BE2C (cell line): ENCODE results near the gene SUZ12.
A peak's percentile ranks its signal among the peaks of the same experiment; 100 is the strongest.
"Not testable (repeated sequence)": the region's sequence is repeated elsewhere in the genome, so short reads cannot be mapped to it uniquely, and the experiment has no call there.

Source experiments
- DNase-seq: peaks from one replicate; pipeline ENCODE4 v3.0.0-alpha.2; 2020
- H3K27me3 ChIP-seq: fragments of 250-450 bp; sonication (Bioruptor Pico); 2 replicates; pipeline ENCODE4 v1.5.1; 2020; ENCODE audit warnings: mild to moderate bottlenecking
- H3K36me3 ChIP-seq: fragments of 250-450 bp; sonication (Bioruptor Pico); 2 replicates; pipeline ENCODE4 v1.5.1; 2020; ENCODE audit warnings: mild to moderate bottlenecking
- H3K4me1 ChIP-seq: fragments of 250-450 bp; sonication (Bioruptor Pico); 2 replicates; pipeline ENCODE4 v1.5.1; 2020
- H3K4me3 ChIP-seq: 2 replicates; pipeline ENCODE4 v1.5.1; 2011; ENCODE audit warnings: low read depth, low read length
- H3K9me3 ChIP-seq: fragments of 250-450 bp; sonication (Bioruptor Pico); 2 replicates; pipeline ENCODE4 v1.5.1; 2020
- TF ChIP-seq, protein P1 (sequence below): IDR thresholded peaks from 2 replicates; pipeline ENCODE4 v1.5.1; 2012; ENCODE audit warnings: mild to moderate bottlenecking, low read depth, low read length

The SUZ12 gene

DNA sequence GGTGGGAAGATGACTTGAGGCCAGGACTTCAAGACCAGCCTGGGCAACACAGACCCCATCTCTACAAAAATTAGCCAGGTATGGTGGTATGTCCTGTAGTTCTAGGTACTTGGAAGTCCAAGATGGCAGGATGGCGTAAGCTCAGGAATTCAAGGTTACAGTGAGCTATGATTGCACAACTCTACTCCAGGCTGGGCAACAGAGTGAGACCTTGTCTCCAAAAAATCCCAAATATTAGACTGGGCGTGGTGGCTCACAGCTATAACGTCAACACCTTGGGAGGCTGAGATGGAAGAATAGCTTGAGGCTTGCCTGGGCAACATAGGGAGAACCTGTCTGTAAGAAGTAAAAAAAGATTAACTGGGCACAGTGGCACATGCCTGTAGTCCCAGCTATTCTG is 30.8 kb downstream of the SUZ12 start:
- no peak overlapping the region for H3K4me3 ChIP-seq
- no peaks in the 10 kb centered on the region for H3K9me3 ChIP-seq
- TF ChIP-seq, protein P1, sequence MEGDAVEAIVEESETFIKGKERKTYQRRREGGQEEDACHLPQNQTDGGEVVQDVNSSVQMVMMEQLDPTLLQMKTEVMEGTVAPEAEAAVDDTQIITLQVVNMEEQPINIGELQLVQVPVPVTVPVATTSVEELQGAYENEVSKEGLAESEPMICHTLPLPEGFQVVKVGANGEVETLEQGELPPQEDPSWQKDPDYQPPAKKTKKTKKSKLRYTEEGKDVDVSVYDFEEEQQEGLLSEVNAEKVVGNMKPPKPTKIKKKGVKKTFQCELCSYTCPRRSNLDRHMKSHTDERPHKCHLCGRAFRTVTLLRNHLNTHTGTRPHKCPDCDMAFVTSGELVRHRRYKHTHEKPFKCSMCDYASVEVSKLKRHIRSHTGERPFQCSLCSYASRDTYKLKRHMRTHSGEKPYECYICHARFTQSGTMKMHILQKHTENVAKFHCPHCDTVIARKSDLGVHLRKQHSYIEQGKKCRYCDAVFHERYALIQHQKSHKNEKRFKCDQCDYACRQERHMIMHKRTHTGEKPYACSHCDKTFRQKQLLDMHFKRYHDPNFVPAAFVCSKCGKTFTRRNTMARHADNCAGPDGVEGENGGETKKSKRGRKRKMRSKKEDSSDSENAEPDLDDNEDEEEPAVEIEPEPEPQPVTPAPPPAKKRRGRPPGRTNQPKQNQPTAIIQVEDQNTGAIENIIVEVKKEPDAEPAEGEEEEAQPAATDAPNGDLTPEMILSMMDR: no peak
- no peaks in the 10 kb centered on the region for H3K4me1 ChIP-seq
- no peak for DNase-seq
- H3K27me3 ChIP-seq: no peaks in the 10 kb centered on the region
- no peaks in the 10 kb centered on the region for H3K36me3 ChIP-seq

DNA sequence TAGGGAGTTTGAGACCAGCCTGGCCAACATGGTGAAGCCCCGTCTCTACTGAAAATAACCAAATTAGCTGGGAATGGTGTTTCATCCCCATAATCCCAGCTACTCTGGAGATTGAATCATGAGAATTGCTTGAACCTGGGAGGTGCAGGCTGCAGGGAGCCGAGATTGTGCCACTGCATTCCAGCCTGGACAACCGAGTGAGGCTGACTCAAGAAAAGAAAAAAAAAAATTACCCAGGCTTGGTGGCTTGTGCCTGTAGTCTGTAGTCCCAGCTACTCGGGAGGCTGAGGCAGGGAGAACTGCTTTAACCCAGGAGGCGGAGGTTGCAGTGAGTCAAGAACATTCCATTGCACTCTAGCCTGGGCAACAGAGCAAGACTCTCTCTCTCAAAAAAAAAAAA is 33.6 kb downstream of the SUZ12 start:
- DNase-seq, H3K36me3 ChIP-seq, H3K4me1 ChIP-seq, H3K9me3 ChIP-seq, H3K27me3 ChIP-seq, H3K4me3 ChIP-seq: not testable (repeated sequence)

DNA sequence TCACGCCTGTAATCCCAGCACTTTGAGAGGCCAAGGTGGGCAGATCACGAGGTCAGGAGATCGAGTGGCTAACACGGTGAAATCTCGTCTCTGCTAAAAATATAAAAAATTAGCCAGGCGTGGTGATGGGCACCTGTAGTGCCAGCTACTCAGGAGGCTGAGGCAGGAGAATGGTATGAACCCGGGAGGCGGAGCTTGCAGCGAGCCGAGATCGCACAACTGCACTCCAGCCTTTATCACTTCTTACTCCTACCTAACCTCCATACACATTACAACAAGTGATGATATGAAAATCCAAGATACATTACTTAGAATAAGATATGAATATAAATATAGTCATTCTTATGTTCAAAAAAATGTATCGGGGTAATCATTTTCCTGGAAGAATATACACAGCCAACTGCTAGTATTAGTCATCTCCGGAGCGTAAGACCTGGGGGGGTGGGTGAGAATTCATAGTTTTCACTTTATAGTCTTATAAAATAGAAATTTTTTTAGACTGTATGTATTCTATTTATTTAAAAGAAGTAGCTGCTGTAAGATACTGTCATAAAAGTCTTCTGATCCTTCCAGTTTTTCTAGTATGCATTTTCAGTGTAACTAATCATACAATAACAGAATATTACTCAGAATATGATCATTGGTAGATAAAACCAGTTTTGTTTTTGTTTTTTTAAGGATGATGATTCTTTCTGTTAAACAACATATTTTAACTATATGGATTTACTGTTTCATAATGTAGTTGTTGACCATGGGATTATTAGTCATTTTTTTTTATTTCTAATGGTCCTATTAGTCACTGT is 37.7 kb downstream of the SUZ12 start:
- H3K4me1 ChIP-seq, H3K9me3 ChIP-seq, H3K4me3 ChIP-seq, H3K27me3 ChIP-seq, DNase-seq, H3K36me3 ChIP-seq: not testable (repeated sequence)

DNA sequence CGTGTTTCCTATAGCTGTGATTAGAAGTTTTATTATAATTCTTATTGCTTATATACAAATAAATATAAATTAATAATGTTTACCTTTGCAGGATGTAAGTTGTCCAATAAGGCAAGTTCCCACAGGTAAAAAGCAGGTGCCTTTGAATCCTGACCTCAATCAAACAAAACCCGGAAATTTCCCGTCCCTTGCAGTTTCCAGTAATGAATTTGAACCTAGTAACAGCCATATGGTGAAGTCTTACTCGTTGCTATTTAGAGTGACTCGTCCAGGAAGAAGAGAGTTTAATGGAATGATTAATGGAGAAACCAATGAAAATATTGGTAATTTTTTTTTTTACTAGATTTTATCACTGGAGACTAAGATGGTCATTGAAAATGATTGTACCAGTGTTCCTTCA is 38.6 kb downstream of the SUZ12 start:
- not testable (repeated sequence) for H3K4me1 ChIP-seq, DNase-seq, H3K36me3 ChIP-seq

DNA sequence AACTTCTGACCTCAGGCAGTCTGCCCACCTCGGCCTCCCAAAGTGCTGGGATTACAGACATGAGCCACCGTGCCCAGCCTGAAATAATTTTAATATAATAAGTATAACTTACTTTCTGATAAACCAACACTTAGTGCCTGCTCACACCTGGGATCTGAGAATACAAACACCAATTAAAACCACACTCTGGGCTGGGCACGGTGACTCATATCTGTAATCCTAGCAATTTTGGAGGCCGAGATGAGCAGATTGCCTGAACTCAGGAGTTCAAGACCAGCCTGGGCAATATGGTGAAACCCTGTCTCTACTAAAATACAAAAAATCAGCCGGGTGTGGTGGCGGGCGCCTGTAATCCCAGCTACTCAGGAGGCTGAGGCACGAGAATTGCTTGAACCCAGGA is 55.0 kb downstream of the SUZ12 start:
- not testable (repeated sequence) for DNase-seq, H3K27me3 ChIP-seq, H3K4me3 ChIP-seq, H3K9me3 ChIP-seq, H3K4me1 ChIP-seq
- H3K36me3 ChIP-seq: peaks cover 11% of the 10 kb centered on the region

More for the DNA sequence above, 38.6 kb downstream of the SUZ12 start:
- not testable (repeated sequence) for H3K4me3 ChIP-seq, H3K9me3 ChIP-seq, H3K27me3 ChIP-seq

DNA sequence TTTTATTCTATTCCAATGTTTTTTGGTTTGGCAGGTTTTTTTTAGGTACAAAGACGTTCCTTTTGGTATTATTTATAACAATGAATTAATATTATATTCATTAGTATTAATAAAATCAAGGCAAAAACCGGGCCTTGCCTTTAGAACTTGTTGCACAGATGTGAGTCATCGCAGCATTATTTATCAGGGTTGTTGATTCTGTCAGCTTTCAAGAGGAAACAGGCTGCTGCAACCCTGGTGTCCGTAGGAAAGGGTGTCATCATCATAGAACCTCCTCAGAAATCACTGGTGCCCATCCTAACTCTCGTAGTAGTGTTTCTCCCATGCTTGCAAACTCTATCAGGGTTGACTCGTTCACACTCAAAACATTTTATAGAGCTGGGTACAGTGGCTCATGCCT is 60.2 kb downstream of the SUZ12 start:
- no peaks in the 10 kb centered on the region for H3K27me3 ChIP-seq
- no peaks in the 10 kb centered on the region for H3K9me3 ChIP-seq
- H3K4me3 ChIP-seq: no peak overlapping the region
- no peak for DNase-seq
- no peaks in the 10 kb centered on the region for H3K4me1 ChIP-seq
- TF ChIP-seq, protein P1: no peak
- H3K36me3 ChIP-seq: peaks cover 12% of the 10 kb centered on the region

DNA sequence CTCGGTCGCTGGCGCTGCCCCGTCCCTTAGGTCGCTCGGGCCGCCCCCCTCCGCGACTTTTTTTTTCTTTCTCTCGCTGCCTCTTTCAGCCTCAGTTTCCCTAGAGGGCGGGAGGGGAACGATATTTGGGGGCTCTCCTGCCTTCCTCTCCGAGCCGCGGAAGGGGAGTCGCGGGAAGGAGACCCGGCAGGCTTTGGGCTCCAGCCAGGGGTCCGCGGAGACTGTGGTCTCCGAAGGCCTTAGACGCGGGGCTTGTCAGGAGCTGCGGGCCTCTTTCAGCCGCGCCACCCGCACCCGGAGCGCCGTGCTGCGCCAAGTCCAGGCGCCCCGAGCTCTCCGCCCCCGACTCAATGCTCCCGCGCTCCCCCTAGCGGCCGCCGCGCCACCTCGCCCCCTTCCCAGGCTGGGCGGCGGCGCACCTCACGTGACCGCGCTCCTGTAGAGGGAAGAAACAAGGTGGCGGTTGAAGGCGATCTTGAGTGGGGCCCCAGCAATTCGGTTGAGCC is 70.2 kb downstream of the SUZ12 start, which contains the start of gene LRRC37B:
TSS of gene LRRC37B (plus strand) at position 427 of the 506 bp plus-strand sequence. CDS start 14,010 bp downstream, outside the sequence.
- no peaks in the 10 kb centered on the region for H3K9me3 ChIP-seq
- no peaks in the 10 kb centered on the region for H3K27me3 ChIP-seq
- H3K4me1 ChIP-seq: no peaks in the 10 kb centered on the region
- no peaks in the 10 kb centered on the region for H3K36me3 ChIP-seq
- TF ChIP-seq, protein P1: peak; percentile 57
- peak within 1 kb of the TSS; percentile 81 for H3K4me3 ChIP-seq
- peak; percentile 79 for DNase-seq

DNA sequence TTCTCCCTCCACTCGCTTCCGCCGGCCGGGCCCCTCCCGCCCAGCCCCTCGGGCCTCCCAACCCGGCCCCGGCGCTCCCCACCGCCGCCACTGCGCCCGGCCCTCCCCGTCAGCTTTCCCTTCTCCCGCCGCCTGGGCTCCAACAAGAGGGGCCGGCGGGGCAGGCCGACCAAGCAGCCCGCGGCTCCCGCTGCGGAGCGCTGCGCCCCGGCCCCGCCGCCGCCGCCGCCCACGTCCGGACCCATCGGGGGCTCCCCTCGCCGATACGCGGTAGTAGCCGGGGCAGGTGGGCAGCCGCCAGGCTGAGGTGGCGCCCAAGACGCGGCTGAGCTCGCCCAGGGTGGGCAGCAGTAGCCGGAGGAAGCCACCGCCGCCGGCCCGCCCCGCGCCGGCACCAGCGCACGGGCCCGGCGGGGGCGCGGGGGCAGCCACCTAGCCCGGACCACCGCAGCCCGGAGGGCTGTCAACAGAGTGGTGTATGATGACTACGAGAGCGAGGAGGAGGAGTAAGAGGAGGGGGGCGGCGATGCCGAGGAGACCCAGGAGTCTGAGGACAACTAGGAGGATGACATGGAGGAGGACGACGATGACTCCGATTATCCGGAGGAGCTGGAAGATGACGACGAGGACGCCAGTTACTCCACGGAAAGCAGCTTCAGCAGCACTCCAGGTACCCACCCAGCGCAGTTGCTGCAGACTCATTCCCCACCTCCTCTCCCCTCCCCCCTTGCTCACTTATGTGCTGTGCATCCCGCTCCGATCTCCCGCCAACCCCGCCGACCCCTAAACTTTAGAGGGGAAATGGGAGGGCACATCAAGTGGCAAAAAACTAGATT is 70.9 kb downstream of the SUZ12 start:
- Histone ChIP-seq H3K4me1 (no peaks in the 10 kb centered on the region), H3K36me3 (no peaks in the 10 kb centered on the region), H3K9me3 (no peaks in the 10 kb centered on the region), H3K4me3 (peak overlapping the region; percentile 81), H3K27me3 (no peaks in the 10 kb centered on the region)
- TF ChIP-seq, protein P1: no peak
- DNase-seq: peak; percentile 30
